B cell (primary cell): ENCODE data around the gene CRNN.

ENCODE experiments used
- CTCF ChIP-seq: fragments of 200-600 bp; IDR thresholded peaks from one replicate; pipeline ENCODE4 v1.8.0; 2022; ENCODE audit warnings: antibody characterized with exemption, mild to moderate bottlenecking
- EZH2 ChIP-seq: IDR thresholded peaks from 2 replicates; pipeline ENCODE4 v1.6.1; 2012; ENCODE audit warnings: borderline replicate concordance, low read depth, mild to moderate bottlenecking, moderate library complexity, low read length; ENCODE audit not compliant: insufficient read depth, poor library complexity, severe bottlenecking

- TF ChIP-seq CTCF: no peak
- no peak for TF ChIP-seq EZH2
Measured at GRCh38 chr1:152457561-152457960, 43.5 kb upstream of the CRNN start.
